Measurements from ENCODE around the gene MYO7B. TPM values are rescaled to one million over a fixed set of nuclear protein-coding genes. Genes with fewer than 3 reads are reported as not detected.
"Not testable (repeated sequence)": the region's sequence is repeated elsewhere in the genome, so short reads cannot be mapped to it uniquely, and the experiment has no call there.

MYO7B gene
- total RNA-seq, 4 donors from 2014 or later = 2.3 to 13.0 (median 4.8) TPM

DNA sequence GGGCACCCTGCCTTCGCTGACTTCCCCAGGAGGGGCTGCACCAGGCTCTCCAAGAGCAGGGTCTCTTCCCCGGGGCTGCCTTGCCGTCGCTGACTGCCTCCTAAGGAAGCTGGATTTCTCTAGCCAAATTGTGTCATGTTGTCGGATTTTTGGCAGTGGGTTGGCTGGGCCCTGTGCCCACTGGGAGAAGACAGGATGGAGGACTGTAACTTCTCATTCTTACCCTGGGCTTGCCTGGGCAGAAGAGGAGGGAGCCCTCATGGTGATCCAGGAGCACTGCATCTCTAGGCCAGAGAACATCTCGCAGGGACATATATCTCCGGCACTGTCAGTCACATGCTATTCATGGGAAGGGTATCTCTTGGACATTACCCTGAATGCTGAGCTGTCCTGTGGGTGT, 6.3 kb downstream of the MYO7B start:
- DNase-seq (ENCODE audit: low spot score in 2 of 2) = no peak
- H3K4me3 ChIP-seq (ENCODE audit: low read depth, poor library complexity, severe bottlenecking) = no peak overlapping the region
- intact Hi-C loops (cut with DNase I; ENCODE audit: low total_unique reads) = no loop called here
- TF ChIP-seq, protein P1, sequence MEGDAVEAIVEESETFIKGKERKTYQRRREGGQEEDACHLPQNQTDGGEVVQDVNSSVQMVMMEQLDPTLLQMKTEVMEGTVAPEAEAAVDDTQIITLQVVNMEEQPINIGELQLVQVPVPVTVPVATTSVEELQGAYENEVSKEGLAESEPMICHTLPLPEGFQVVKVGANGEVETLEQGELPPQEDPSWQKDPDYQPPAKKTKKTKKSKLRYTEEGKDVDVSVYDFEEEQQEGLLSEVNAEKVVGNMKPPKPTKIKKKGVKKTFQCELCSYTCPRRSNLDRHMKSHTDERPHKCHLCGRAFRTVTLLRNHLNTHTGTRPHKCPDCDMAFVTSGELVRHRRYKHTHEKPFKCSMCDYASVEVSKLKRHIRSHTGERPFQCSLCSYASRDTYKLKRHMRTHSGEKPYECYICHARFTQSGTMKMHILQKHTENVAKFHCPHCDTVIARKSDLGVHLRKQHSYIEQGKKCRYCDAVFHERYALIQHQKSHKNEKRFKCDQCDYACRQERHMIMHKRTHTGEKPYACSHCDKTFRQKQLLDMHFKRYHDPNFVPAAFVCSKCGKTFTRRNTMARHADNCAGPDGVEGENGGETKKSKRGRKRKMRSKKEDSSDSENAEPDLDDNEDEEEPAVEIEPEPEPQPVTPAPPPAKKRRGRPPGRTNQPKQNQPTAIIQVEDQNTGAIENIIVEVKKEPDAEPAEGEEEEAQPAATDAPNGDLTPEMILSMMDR (IDR thresholded peaks at IDR 0.05) = no peak
- no peak for TF ChIP-seq POLR2A (IDR thresholded peaks at IDR 0.05)
- 45 to 59% methylated on average over 6 to 7 of the region's 7 CpGs for WGBS, 2 donors

DNA sequence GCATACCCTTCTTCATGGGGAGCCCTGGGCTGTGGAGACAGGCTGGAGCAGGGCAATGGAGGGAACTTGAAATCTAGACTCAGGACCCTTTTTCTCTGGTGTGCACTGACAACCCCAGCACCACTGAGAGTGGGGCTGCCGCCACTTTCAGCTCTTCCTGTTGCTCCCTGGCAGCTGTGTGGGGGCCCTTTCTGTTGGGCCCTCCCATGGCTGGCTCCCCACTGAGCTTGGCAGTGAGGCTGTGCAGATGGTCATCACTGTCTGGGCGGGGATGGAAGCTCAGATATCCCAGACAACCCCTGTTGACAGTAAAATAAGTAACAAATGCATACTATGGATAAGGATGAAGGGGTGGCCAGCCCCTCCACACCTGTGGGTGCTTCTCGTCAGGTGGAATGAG, 6.7 kb downstream of the MYO7B start:
- TF ChIP-seq, protein P1 (IDR thresholded peaks at IDR 0.05) = no peak
- no peak for TF ChIP-seq POLR2A (IDR thresholded peaks at IDR 0.05)
- no peak overlapping the region for H3K4me3 ChIP-seq (ENCODE audit: low read depth, poor library complexity, severe bottlenecking)
- 69 to 85% methylated on average over 3 of the region's 3 CpGs for WGBS, 2 donors
- intact Hi-C loops (cut with DNase I; ENCODE audit: low total_unique reads) = no loop called here
- DNase-seq (ENCODE audit: low spot score in 2 of 2) = no peak

DNA sequence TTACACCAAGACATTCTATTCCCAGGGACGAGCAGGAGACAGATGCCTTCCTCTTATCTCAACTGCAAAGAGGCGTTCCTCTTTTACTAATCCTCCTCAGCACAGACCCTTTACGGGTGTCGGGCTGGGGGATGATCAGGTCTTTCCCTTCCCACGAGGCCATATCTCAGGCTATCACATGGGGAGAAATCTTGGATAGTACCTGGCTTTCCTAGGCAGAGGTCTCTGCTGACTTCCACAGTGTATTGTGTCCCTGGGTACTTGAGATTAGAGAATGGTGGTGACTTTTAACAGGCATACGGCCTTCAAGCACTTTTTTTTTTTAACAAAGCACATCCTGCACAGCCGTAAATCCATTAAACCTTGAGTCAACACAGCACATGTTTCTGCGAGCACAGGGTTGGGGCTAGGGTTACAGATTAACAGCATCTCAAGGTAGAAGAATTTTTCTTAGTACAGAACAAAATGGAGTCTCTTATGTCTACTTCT, 7.6 kb downstream of the MYO7B start:
- DNase-seq (ENCODE audit: low spot score in 2 of 2); intact Hi-C loops (cut with DNase I; ENCODE audit: low total_unique reads); H3K4me3 ChIP-seq (ENCODE audit: low read depth, poor library complexity, severe bottlenecking): not testable (repeated sequence)
- WGBS, 2 donors = 72 to 75% methylated on average over 8 of the region's 8 CpGs

DNA sequence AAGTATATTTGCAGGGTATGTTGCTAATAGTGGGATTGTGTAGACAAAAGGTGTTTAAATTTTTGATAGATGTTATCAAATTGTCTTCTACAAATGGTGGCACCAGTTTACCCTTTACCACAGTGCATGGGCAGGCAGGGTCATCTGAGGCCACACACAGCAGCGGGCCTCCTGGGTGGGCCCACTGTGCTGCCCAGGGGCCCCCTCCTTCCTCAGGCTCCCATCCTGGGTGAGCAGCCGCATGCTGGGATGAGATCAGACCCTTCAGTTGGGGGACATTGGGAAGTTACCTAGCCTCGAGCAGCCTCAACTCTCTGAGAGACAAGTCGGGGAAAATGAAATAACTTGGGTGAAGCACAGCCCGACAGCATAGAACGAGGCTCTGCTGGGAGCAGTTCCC, 9.7 kb downstream of the MYO7B start:
- no peak for DNase-seq (ENCODE audit: low spot score in 2 of 2)
- no peak for TF ChIP-seq POLR2A (IDR thresholded peaks at IDR 0.05)
- TF ChIP-seq, protein P1 (IDR thresholded peaks at IDR 0.05) = no peak
- intact Hi-C loops (cut with DNase I; ENCODE audit: low total_unique reads) = no loop called here
- H3K4me3 ChIP-seq (ENCODE audit: low read depth, poor library complexity, severe bottlenecking) = no peak overlapping the region
- WGBS, 2 donors = 64 to 71% methylated on average over 6 of the region's 6 CpGs

DNA sequence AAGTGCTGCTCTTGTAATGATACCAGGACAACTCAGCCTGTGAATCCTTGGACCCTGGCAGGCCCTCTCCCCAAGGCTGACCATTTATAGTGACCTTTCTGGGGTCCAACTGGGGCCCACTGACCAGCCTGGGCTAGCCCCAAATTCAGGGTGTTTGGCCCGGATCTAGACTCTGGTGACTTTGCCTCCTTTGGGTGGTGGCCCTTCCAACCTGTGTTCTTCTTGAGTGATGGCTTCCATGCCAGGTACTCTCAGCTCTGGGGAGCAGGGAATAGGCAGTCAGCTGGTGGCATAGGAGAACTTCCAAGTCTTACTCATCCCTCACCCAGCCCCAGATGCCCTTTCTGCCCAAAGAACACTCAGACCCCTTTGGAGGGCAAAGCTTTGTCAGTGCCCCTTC, 10.3 kb downstream of the MYO7B start:
- 78 to 89% methylated on average over 1 of the region's 1 CpG for WGBS, 2 donors
- TF ChIP-seq, protein P1 (IDR thresholded peaks at IDR 0.05) = no peak
- TF ChIP-seq POLR2A (IDR thresholded peaks at IDR 0.05) = no peak
- intact Hi-C loops (cut with DNase I; ENCODE audit: low total_unique reads) = no loop called here
- H3K4me3 ChIP-seq (ENCODE audit: low read depth, poor library complexity, severe bottlenecking) = no peak overlapping the region
- no peak for DNase-seq (ENCODE audit: low spot score in 2 of 2)

DNA sequence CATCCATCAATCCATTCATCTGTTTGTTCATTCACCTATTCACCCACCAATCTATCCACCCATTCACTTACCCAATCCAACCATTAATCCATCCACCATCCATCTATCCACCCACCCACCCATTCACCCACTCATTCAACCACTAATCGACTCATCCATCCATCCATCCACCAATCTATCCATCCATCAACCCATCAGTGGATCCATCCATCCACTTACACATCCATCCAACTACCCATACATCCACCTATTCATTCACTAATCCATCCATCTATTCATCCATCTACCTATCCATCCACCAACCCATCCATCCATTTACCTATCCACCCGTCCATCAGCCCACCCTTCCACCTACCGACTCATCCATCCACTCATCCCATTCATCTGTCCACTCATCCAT, 11.3 kb downstream of the MYO7B start:
- 78 to 85% methylated on average over 3 of the region's 3 CpGs for WGBS, 2 donors
- no peak overlapping the region for H3K4me3 ChIP-seq (ENCODE audit: low read depth, poor library complexity, severe bottlenecking)
- DNase-seq (ENCODE audit: low spot score in 2 of 2) = no peak
- TF ChIP-seq, protein P1 (IDR thresholded peaks at IDR 0.05) = no peak
- no peak for TF ChIP-seq POLR2A (IDR thresholded peaks at IDR 0.05)
- intact Hi-C loops (cut with DNase I; ENCODE audit: low total_unique reads) = no loop called here

All from lower leg skin (tissue), 4 donors.